ENCODE results near the gene TMEM132C. TPM values are rescaled to one million over a fixed set of nuclear protein-coding genes. Genes with fewer than 3 reads are reported as not detected.

Gene TMEM132C
- polyA plus RNA-seq, 1 of the 3 experiments (the other 2 are of a cell fraction): not detected

DNA sequence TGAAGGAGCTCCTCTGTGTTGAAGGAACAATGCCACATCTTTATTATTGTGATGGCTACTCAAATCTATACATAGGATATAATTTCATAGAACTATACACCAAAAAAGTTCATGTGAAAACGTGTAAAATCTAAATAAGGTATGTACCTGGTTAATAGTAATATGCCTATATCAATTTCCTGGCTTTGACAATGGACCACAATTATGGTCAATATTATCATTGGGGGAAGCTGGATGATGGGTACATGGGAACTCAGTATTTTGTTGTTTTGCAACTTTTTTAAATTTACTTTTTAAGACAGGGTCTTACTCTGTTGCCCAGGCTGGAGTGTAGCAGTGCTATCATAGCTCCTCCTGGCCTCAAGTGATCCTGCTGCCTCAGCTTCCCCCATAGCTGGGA lies 270.7 kb downstream of the TMEM132C start:
- Histone ChIP-seq H3K27ac (ENCODE audit: low read depth in 2 of 2, low read length in 1 of 2) (no peak overlapping the region), H3K4me3 (ENCODE audit: low read depth in 2 of 2, low read length in 1 of 2) (no peak overlapping the region), H3K9me3 (no peaks in the 10 kb centered on the region; the same call in 1 of the 2 replicates), H3K27me3 (ENCODE audit: insufficient read depth) (no peaks in the 10 kb centered on the region), H2AFZ (ENCODE audit: low read depth) (no peak overlapping the region), H3K9ac (no peak overlapping the region), H3K79me2 (ENCODE audit: insufficient read depth) (no peaks in the 10 kb centered on the region), H3K36me3 (replicated peaks in 1 of 2; ENCODE audit: control insufficient read depth in 1 of 2, insufficient read depth in 2 of 2, low read length in 1 of 2) (no peaks in the 10 kb centered on the region), H3K4me2 (no peak overlapping the region), H3K4me1 (ENCODE audit: control insufficient read depth in 1 of 2, insufficient read depth in 2 of 2, low read depth in 1 of 2, low read length in 1 of 2) (no peaks in the 10 kb centered on the region), H3F3A (replicated peaks; ENCODE audit: insufficient read depth) (no peaks in the 10 kb centered on the region), H4K20me1 (ENCODE audit: insufficient read depth) (no peaks in the 10 kb centered on the region), H3K9me2 (no peaks in the 10 kb centered on the region)
- whole genome bisulfite sequencing (ENCODE audit: low lambda C conversion rate): 0% methylated on average over 1 of the region's 1 CpG
- ChIA-PET POLR2A (no interaction called here), CTCF (no interaction called here)
- no peak for TF ChIP-seq NRF1 (IDR thresholded peaks at IDR 0.05; ENCODE audit: low read depth, low read length)
- TF ChIP-seq RAD21 (IDR thresholded peaks at IDR 0.05; ENCODE audit: low read length): no peak
- no peak for TF ChIP-seq POLR2AphosphoS5 (IDR thresholded peaks at IDR 0.05; ENCODE audit: low read depth, low read length)
- TF ChIP-seq ELF1 (IDR thresholded peaks at IDR 0.05): no peak
- TF ChIP-seq YY1 (IDR thresholded peaks at IDR 0.05; ENCODE audit: low read depth): no peak
- no peak for TF ChIP-seq MXI1 (IDR thresholded peaks at IDR 0.05; ENCODE audit: low read depth, low read length)
- TF ChIP-seq, protein P1, sequence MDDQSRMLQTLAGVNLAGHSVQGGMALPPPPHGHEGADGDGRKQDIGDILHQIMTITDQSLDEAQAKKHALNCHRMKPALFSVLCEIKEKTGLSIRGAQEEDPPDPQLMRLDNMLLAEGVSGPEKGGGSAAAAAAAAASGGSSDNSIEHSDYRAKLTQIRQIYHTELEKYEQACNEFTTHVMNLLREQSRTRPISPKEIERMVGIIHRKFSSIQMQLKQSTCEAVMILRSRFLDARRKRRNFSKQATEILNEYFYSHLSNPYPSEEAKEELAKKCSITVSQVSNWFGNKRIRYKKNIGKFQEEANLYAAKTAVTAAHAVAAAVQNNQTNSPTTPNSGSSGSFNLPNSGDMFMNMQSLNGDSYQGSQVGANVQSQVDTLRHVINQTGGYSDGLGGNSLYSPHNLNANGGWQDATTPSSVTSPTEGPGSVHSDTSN (IDR thresholded peaks at IDR 0.05): no peak
- no peak for TF ChIP-seq GATA2 (CRISPR knock-in tag; IDR thresholded peaks at IDR 0.05)
- no peak for TF ChIP-seq GABPA (IDR thresholded peaks at IDR 0.05; ENCODE audit: low read depth)
- no peak for TF ChIP-seq EP300 (IDR thresholded peaks at IDR 0.05; ENCODE audit: borderline replicate concordance in 1 of 2, low read depth in 1 of 2, low read length in 1 of 2)
- no peak for TF ChIP-seq TCF12 (IDR thresholded peaks at IDR 0.05)
- no peak for TF ChIP-seq SMC3 (IDR thresholded peaks at IDR 0.05; ENCODE audit: low read depth, low read length)
- no peak for TF ChIP-seq FOSL2 (IDR thresholded peaks at IDR 0.05; ENCODE audit: borderline replicate concordance, low read depth)
- TF ChIP-seq, protein P2, sequence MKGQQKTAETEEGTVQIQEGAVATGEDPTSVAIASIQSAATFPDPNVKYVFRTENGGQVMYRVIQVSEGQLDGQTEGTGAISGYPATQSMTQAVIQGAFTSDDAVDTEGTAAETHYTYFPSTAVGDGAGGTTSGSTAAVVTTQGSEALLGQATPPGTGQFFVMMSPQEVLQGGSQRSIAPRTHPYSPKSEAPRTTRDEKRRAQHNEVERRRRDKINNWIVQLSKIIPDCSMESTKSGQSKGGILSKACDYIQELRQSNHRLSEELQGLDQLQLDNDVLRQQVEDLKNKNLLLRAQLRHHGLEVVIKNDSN (IDR thresholded peaks at IDR 0.05; ENCODE audit: borderline replicate concordance, low read depth): no peak
- DNase-seq: no peak

DNA sequence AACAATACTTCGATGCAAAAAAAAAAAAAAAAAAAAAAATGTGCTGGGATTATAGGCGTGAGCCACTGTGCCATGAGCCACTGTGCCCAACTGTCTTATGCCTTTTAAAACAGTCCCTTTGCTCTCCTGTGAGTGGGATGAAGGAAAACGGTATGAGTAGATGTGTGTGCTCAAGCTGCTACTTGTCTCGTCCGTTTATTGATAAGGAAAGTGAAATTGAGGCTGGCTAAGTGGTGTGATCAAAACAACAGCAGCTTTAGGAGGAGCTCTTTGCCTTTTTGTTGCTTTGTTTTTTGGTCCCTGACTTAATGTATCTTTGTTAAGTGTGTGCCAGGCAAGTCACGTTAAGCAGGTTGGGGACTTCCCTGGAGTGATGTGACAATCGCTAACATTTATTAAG lies 275.9 kb downstream of the TMEM132C start:
- Histone ChIP-seq H3K79me2 (ENCODE audit: insufficient read depth) (no peaks in the 10 kb centered on the region), H2AFZ (ENCODE audit: low read depth) (no peak overlapping the region), H3F3A (replicated peaks; ENCODE audit: insufficient read depth) (no peaks in the 10 kb centered on the region), H3K27ac (ENCODE audit: low read depth in 2 of 2, low read length in 1 of 2) (no peak overlapping the region), H4K20me1 (ENCODE audit: insufficient read depth) (no peaks in the 10 kb centered on the region), H3K4me3 (ENCODE audit: low read depth in 2 of 2, low read length in 1 of 2) (no peak overlapping the region), H3K9ac (no peak overlapping the region), H3K9me3 (no peaks in the 10 kb centered on the region), H3K4me1 (ENCODE audit: control insufficient read depth in 1 of 2, insufficient read depth in 2 of 2, low read depth in 1 of 2, low read length in 1 of 2) (no peaks in the 10 kb centered on the region), H3K27me3 (ENCODE audit: insufficient read depth) (no peaks in the 10 kb centered on the region), H3K36me3 (replicated peaks in 1 of 2; ENCODE audit: control insufficient read depth in 1 of 2, insufficient read depth in 2 of 2, low read length in 1 of 2) (no peaks in the 10 kb centered on the region), H3K9me2 (no peaks in the 10 kb centered on the region), H3K4me2 (no peak overlapping the region)
- 8% methylated on average over 7 of the region's 7 CpGs for WGBS (ENCODE audit: low lambda C conversion rate)
- CTCF ChIA-PET: interaction anchor here (1.2 to 1.5 kb wide), 3 partner anchors 10 to 283 kb away, joined by 3 to 6 read pairs (median 4); no protein-coding TSS in a partner anchor
- POLR2A ChIA-PET: no interaction called here
- no peak for DNase-seq
- TF ChIP-seq, protein P1 (IDR thresholded peaks at IDR 0.05): no peak
- no peak for TF ChIP-seq MEF2A (IDR thresholded peaks at IDR 0.05; ENCODE audit: borderline replicate concordance, low read depth)
- TF ChIP-seq MXI1 (IDR thresholded peaks at IDR 0.05; ENCODE audit: low read depth, low read length): no peak
- no peak for TF ChIP-seq RXRA (IDR thresholded peaks at IDR 0.05; ENCODE audit: borderline replicate concordance, low read depth)
- TF ChIP-seq, protein P3, sequence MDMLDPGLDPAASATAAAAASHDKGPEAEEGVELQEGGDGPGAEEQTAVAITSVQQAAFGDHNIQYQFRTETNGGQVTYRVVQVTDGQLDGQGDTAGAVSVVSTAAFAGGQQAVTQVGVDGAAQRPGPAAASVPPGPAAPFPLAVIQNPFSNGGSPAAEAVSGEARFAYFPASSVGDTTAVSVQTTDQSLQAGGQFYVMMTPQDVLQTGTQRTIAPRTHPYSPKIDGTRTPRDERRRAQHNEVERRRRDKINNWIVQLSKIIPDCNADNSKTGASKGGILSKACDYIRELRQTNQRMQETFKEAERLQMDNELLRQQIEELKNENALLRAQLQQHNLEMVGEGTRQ (IDR thresholded peaks at IDR 0.05; ENCODE audit: borderline replicate concordance, low read depth, low read length): no peak
- TF ChIP-seq, protein P2 (IDR thresholded peaks at IDR 0.05; ENCODE audit: borderline replicate concordance, low read depth): no peak

All from SK-N-SH (cell line).